DMS 273 treated with DMSO at 0.1 percent for 48 hours (cell line): Measurements from ENCODE around the gene HOXC5.

Experiments
- DNase-seq: peaks from one replicate; lab custom pipeline; 2025; lab: John Stamatoyannopoulos, UW

HOXC5 gene

GRCh38 chr12:54047160-54047963, 14.5 kb downstream of the HOXC5 start:
- no peak for DNase-seq

DNA sequence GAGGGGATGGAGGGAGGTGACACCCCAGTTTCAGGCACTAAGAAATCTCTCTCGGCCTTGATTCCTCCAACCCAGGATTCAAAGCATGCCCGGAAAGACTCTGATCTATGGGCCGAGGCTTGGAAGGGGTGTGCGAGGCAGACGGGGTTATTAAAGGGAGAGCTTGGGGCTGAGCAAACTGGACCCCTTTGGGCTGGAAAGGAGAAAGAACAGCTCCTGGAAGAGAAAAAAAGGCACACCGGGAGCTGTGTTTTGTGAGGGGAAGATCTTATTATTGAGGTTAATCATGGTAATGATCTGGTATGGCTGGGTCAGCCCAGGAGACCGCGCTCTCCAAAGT, 15.1 kb downstream of the HOXC5 start:
- no peak for DNase-seq

DNA sequence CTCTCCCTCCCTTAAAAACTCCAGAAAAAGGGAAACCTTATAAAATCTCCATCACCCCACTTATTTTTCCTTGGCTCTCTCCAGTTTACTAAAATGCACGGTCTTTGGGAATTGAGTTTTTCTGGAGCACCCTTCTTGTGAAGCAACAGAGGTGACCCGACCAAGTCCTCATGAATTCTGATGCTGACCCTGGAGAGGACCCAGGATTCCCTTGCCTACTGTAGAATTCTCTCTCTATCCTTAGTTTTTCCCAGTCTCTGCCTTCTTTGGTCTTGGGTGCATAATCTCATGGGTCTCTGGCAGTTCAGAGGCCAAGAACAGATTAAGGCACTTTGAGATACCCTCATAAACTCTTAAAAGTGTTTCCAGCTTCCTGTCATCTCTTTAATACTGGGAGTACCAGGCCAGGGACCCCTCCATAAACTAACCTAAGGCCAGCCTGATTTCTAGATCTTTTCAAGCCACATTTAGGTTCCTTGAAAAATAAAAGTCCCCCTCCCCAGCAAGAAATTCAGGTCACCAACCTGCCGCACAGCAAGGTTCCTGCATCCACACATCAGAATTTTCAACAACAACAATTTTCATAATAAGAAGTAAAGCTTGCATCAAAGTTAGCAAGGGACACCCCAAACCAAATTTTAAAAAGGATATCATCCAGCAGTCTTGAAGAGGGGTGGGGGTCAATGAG, 15.7 kb downstream of the HOXC5 start:
- no peak for DNase-seq

GRCh38 chr12:54049108-54049507, 16.3 kb downstream of the HOXC5 start:
- no peak for DNase-seq

DNA sequence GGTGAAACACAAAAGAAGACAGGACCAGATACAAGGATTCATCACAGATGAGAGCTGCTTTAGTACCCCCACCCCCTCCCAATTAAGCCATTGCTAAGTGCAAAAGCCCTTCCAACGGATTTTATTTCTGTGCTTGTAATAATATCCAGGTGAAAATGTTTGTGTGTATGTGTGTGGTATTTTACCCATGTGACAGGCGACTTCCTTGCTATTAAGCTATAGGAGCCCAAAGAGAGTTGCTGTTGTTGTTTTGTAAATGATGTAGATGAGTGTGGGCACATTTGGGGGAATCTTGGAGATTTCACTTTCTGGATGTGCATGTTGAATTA, 17.6 kb downstream of the HOXC5 start:
- no peak for DNase-seq

GRCh38 chr12:54051026-54051842, 18.4 kb downstream of the HOXC5 start:
- no peak for DNase-seq

- no peak for DNase-seq
Measured at GRCh38 chr12:54051874-54052437, 19.1 kb downstream of the HOXC5 start.

- no peak for DNase-seq
Measured at GRCh38 chr12:54052438-54053002, 19.7 kb downstream of the HOXC5 start.

DNA sequence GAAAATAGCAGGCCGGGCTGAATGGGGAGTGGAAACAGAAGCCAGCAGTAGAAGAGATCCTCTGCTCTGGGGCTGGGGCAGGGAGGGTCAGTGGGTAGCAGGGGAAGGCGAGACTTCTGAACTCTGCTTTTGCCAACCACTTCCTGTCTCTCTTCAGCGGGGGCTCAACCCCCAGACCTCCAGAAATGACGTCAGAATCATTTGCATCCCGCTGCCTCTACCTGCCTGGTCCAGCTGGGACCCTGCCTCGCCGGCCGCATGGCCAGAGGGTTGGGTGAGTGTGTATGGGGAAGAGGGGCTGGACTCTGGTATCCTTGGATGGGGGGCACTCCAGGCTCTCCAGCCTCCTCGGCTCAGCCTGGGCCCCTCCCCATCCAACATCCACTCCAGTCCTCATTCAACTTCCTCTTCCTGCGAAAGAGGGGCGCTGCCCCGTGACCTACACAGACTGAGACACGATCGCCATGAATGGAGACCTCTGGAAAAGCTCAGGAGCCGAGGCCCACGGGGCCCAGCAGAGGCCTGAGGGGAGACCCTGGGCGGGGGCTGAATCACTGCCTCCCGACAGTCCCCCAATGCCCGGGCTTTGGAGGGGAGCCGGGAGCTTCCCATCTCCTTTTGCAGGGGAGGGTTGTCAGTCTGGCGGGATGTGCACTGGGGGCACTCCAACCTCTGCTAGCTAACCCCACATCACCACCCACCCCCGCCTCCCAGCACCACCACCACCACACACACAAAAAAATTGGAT, 20.3 kb downstream of the HOXC5 start:
- DNase-seq, result no peak

GRCh38 chr12:54053751-54054741, 21.2 kb downstream of the HOXC5 start, which contains the start of gene HOXC4:
TSS of gene HOXC4 (plus strand) at chr12:54053835. CDS start at chr12:54053923, 88 bp downstream.
- DNase-seq, result no peak

- no peak for DNase-seq
Measured at GRCh38 chr12:54054742-54055194, 21.9 kb downstream of the HOXC5 start.

- no peak for DNase-seq
Measured at GRCh38 chr12:54055552-54055951, 22.7 kb downstream of the HOXC5 start.

- no peak for DNase-seq
Measured at GRCh38 chr12:54056110-54056509, 23.3 kb downstream of the HOXC5 start.

DNA sequence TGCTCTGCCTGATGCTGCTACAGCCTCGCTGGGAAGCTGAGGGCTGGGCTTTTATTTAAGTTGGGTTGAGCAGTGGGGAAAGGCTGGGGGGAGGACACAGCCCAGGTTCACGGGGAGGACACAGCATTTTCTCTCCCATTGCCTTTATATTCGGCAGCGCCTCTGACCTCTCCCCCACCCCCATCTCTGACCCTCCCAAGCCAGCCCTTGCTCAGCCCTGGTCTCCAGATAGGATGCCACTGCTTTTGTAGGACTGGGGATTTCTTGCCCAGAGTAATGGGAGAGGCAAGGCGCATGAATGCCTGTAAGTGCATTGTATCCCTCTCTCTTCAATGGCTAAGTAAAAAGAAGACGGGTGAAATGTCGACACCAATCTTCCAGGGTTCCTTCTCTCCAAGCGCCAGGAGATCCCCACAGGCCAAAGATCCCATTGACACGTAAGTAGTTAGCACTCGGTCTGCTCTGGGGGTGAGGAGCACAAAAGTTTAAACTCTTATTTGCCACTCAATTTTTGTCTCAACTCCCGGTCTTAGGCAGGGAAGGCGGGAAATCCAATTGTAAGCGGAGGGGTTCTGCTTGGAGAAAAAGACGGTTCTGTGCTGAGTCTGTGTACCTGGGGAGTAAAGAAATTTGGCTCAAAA, 25.4 kb downstream of the HOXC5 start:
- DNase-seq, result no peak

DNA sequence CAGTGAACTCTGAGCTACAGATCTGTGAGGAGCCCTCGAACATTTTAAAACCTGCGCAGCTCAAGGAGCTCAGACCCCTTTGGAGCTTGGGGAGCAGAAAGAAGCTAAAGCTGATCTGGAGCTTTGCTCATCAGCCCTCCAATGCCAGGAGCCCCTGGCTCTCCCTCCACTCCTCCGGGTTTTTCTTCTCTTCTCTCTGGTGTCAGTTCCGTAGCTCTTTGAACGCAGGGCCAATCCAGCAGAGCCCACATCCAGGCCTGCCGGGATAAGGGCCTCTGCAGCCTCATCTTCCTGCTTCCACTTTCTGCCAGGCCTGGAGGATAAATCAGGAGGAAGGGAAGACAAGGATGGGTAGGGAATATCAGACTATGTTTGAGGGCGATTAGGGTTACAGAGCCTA, 26.8 kb downstream of the HOXC5 start:
- no peak for DNase-seq

DNA sequence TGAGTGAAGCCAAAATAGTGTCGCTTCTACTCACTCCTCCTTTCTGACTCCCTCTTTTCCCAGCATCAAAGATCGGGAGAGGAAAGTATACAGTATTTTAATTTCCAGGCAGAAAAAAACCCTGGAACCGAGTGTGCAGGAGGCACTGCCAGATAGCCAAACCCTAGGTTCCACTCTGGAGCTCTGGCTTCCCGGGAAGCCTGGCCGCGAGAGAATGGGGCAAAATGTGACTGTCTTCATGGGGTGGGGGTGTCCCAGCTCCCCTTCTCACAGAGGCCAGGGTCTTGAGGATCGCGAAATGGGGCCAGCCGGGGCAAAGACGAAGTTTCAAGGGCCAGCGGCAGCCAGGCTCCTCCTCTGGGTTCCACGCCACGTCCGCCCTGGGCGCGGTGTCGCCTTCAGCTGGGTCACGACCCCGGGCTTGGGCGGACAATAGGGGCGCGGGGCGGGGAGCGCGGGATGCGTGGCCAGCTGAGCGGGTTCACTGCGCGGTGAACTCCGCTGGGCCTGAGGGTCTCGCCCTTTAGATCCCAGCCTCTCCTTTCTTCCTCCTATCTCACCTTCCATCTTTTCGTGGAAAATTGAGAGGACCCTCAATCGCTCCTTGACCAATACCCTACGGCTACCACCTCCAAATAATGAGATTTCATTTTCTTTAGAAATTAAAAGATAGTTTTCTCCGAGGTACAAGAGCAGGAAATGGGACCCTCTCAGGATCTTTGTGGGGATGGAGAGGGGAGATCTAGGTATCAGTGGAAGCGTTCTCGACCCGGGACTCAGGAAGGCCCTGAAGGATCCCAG, 27.5 kb downstream of the HOXC5 start:
- no peak for DNase-seq

GRCh38 chr12:54060975-54061778, 28.3 kb downstream of the HOXC5 start:
- no peak for DNase-seq

DNA sequence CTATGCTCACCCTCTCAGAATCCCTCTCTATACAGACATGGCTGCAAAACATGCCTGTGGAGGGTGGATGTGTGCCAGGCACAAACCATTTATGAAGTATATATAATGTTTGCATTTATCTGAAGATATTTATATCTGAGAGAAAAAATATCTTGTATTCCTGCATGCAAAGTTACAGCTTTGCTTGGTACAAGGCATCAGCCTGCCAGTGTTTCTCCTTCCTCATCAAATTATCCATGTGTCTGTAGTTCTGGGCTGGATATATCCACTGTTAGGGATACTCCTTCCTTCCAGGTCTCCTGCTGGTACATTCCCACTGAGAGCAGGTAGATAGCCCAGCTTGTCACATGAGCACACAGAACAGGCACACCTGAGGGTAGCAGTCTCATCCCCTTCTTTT, 32.8 kb downstream of the HOXC5 start:
- DNase-seq, result no peak
